ENCODE measurements around the gene PSMC5. TPM values are rescaled to one million over a fixed set of nuclear protein-coding genes. Genes with fewer than 3 reads are reported as not detected.
"Not testable (repeated sequence)": the region's sequence is repeated elsewhere in the genome, so short reads cannot be mapped to it uniquely, and the experiment has no call there.

Gene PSMC5
- total RNA-seq, 1 donor from 2014 or later: 178 TPM

DNA sequence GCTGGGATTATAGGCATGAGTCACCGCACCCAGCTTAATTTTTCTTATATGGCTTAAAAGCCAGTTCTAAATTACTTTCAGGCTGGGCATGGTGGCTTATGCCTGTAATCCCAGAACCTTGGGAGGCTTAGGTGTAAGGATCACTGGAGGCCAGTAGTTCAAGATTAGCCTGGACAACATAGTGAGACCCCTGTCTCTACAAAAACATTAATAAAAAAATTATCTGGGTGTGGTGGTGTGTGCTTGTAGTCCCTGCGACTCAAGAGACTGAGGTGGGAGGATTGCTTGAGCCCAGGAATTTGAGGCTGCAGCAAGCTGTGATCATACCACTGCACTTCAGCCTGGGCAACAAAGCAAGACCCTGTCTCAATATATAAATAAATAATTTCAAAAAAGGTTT lies 26.0 kb downstream of the PSMC5 start:
- TF ChIP-seq, protein P1, sequence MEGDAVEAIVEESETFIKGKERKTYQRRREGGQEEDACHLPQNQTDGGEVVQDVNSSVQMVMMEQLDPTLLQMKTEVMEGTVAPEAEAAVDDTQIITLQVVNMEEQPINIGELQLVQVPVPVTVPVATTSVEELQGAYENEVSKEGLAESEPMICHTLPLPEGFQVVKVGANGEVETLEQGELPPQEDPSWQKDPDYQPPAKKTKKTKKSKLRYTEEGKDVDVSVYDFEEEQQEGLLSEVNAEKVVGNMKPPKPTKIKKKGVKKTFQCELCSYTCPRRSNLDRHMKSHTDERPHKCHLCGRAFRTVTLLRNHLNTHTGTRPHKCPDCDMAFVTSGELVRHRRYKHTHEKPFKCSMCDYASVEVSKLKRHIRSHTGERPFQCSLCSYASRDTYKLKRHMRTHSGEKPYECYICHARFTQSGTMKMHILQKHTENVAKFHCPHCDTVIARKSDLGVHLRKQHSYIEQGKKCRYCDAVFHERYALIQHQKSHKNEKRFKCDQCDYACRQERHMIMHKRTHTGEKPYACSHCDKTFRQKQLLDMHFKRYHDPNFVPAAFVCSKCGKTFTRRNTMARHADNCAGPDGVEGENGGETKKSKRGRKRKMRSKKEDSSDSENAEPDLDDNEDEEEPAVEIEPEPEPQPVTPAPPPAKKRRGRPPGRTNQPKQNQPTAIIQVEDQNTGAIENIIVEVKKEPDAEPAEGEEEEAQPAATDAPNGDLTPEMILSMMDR (conservative IDR thresholded peaks at IDR 0.05): no peak
- H3K36me3 Mint-ChIP-seq (ENCODE audit: low read depth): no peaks in the 10 kb centered on the region
- DNase-seq (ENCODE audit: low read depth, low spot score): no peak
- peaks cover 28% of the 10 kb centered on the region for H3K27me3 Mint-ChIP-seq (ENCODE audit: low read depth)
- H3K4me1 Mint-ChIP-seq: peaks cover 8% of the 10 kb centered on the region
- H3K9me3 Mint-ChIP-seq: peaks cover 3% of the 10 kb centered on the region
- no peak overlapping the region for H3K4me3 Mint-ChIP-seq
- no peak overlapping the region for H3K27ac Mint-ChIP-seq (ENCODE audit: unreplicated experiment)

DNA sequence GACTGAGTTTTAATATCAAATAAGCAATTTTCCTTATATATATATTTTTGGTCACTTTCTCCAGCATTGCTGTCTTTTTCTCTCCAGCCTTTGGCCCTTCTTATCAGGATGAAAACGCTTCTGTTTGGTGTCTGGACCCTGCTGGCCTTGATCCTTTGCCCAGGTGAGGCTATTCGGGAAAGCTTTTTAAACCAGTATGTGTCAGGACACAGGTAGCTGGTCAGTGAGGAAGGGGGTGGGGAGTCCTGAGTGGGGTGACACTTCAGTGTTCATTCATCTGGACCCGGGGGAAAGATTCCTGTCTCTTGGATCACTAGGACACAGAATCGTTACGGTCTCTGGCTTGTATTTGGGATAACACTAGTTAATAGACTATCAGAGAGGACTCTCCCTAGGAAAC lies 27.5 kb downstream of the PSMC5 start:
- no peak for DNase-seq (ENCODE audit: low read depth, low spot score)
- Mint-ChIP-seq H3K4me3 (no peak overlapping the region), H3K36me3 (ENCODE audit: low read depth) (no peaks in the 10 kb centered on the region), H3K27ac (ENCODE audit: unreplicated experiment) (no peak overlapping the region), H3K27me3 (ENCODE audit: low read depth) (peaks cover 29% of the 10 kb centered on the region), H3K4me1 (peaks cover 4% of the 10 kb centered on the region), H3K9me3 (no peaks in the 10 kb centered on the region)
- TF ChIP-seq, protein P1 (conservative IDR thresholded peaks at IDR 0.05): no peak

- peaks cover 4% of the 10 kb centered on the region for H3K4me1 Mint-ChIP-seq
- no peak overlapping the region for H3K4me3 Mint-ChIP-seq
- no peak overlapping the region for H3K27ac Mint-ChIP-seq (ENCODE audit: unreplicated experiment)
- TF ChIP-seq, protein P1 (conservative IDR thresholded peaks at IDR 0.05): no peak
- DNase-seq (ENCODE audit: low read depth, low spot score): no peak
- no peaks in the 10 kb centered on the region for H3K9me3 Mint-ChIP-seq
- H3K36me3 Mint-ChIP-seq (ENCODE audit: low read depth): no peaks in the 10 kb centered on the region
- H3K27me3 Mint-ChIP-seq (ENCODE audit: low read depth): peaks cover 32% of the 10 kb centered on the region
These were observed 28.0 kb downstream of the PSMC5 start for GRCh38 chr17:63855185-63855584.

GRCh38 chr17:63856425-63856824 lies 29.2 kb downstream of the PSMC5 start:
- not testable (repeated sequence) for H3K27ac Mint-ChIP-seq (ENCODE audit: unreplicated experiment); H3K4me3 Mint-ChIP-seq; H3K36me3 Mint-ChIP-seq (ENCODE audit: low read depth); H3K9me3 Mint-ChIP-seq; H3K4me1 Mint-ChIP-seq; DNase-seq (ENCODE audit: low read depth, low spot score)
- H3K27me3 Mint-ChIP-seq (ENCODE audit: low read depth): peaks cover 32% of the 10 kb centered on the region

DNA sequence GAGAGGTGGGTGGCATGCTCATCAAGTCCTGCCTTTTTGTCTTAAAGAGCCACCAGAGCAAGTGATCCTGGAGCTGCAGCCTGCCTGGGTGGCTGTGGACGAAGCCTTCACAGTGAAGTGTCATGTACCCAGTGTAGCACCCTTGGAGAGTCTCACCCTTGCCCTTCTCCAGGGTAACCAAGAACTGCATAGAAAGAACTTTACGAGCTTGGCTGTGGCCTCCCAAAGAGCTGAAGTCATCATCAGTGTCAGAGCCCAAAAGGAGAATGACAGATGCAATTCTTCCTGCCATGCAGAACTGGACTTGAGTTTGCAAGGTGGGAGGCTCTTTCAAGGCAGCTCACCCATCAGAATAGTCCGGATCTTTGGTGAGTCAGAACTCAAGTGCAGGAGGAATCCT lies 32.0 kb downstream of the PSMC5 start:
- H3K9me3 Mint-ChIP-seq: no peaks in the 10 kb centered on the region
- no peaks in the 10 kb centered on the region for H3K36me3 Mint-ChIP-seq (ENCODE audit: low read depth)
- peaks cover 24% of the 10 kb centered on the region for H3K27me3 Mint-ChIP-seq (ENCODE audit: low read depth)
- no peak overlapping the region for H3K4me3 Mint-ChIP-seq
- no peaks in the 10 kb centered on the region for H3K4me1 Mint-ChIP-seq
- H3K27ac Mint-ChIP-seq (ENCODE audit: unreplicated experiment): no peak overlapping the region
- TF ChIP-seq, protein P1 (conservative IDR thresholded peaks at IDR 0.05): no peak
- DNase-seq (ENCODE audit: low read depth, low spot score): no peak

GRCh38 chr17:63866625-63867024 lies 39.4 kb downstream of the PSMC5 start:
- not testable (repeated sequence) for H3K27me3 Mint-ChIP-seq (ENCODE audit: low read depth); H3K4me3 Mint-ChIP-seq; H3K4me1 Mint-ChIP-seq; H3K36me3 Mint-ChIP-seq (ENCODE audit: low read depth); DNase-seq (ENCODE audit: low read depth, low spot score); H3K9me3 Mint-ChIP-seq; H3K27ac Mint-ChIP-seq (ENCODE audit: unreplicated experiment)
